Sigmoid colon (tissue), 7 donors: ENCODE results near the gene APLF. TPM values are rescaled to one million over a fixed set of nuclear protein-coding genes. Genes with fewer than 3 reads are reported as not detected.

Experiments used
- DNase-seq: peaks from one replicate; pipeline ENCODE4 v3.0.0-alpha.2; 2019
- H3K27ac ChIP-seq, 4 donors: fragments of 200-600 bp; sonication (generic); one replicate each; pipeline ENCODE4 v1.5.1; 2016 to 2019; ENCODE audit warnings: mild to moderate bottlenecking in 1 of 4
- H3K27me3 ChIP-seq, 3 donors: fragments of 200-600 bp; sonication (generic); one replicate each; pipeline ENCODE4 v1.5.1; 2019; ENCODE audit warnings: mild to moderate bottlenecking in 1 of 3
- H3K36me3 ChIP-seq, 4 donors: fragments of 200-600 bp; sonication (generic); one replicate each; pipeline ENCODE4 v1.5.1; 2016 to 2019
- H3K4me1 ChIP-seq, 4 donors: fragments of 200-600 bp; sonication (generic); one replicate each; pipeline ENCODE4 v1.5.1; 2017 to 2019
- H3K4me3 ChIP-seq, 4 donors: fragments of 200-600 bp; sonication (generic); one replicate each; pipeline ENCODE4 v1.5.1; 2017 to 2019; ENCODE audit warnings: mild to moderate bottlenecking in 2 of 4, moderate library complexity in 1 of 4
- H3K9me3 ChIP-seq, 4 donors: fragments of 200-600 bp in 3 of 4; sonication (generic) in 3 of 4; one replicate each; pipeline versions ENCODE4 v1.5.1 to v1.6.1; 2013 to 2019
- CTCF ChIP-seq, 4 experiments: fragments of 450-650 bp in 3 of 4; fragments of 200-600 bp in 1 of 4; IDR thresholded peaks; one replicate each; pipeline ENCODE4 v1.5.1; 2016 to 2019; ENCODE audit warnings: antibody characterized with exemption in 4 of 4, mild to moderate bottlenecking in 3 of 4, moderate library complexity in 2 of 4
- EP300 ChIP-seq, 4 donors: sonication (generic); formaldehyde crosslinking; IDR thresholded peaks; one replicate each; pipeline ENCODE4 v1.6.1; 2017; ENCODE audit warnings: antibody characterized with exemption in 4 of 4
- POLR2A ChIP-seq, 2 donors: fragments of 450-650 bp; IDR thresholded peaks; one replicate each; pipeline ENCODE4 v1.6.1; 2016; ENCODE audit warnings: antibody characterized with exemption in 2 of 2, mild to moderate bottlenecking in 2 of 2, moderate library complexity in 2 of 2
- POLR2AphosphoS5 ChIP-seq, 4 donors: sonication (generic); formaldehyde crosslinking; IDR thresholded peaks; one replicate each; pipeline ENCODE4 v1.6.1; 2017; ENCODE audit warnings: antibody characterized with exemption in 4 of 4
- WGBS, 2 donors: extraction: QIAGEN DNeasy Blood & Tissue Kit; methylation state at CpG; one replicate each; pipeline ENCODE4 v1.1.7; 2013; 5-methylcytosine and 5-hydroxymethylcytosine counted together
- intact Hi-C: fragments of 100-400 bp; cut with DNase I; formaldehyde crosslinking; loops from one replicate; pipeline ENCODE4 v1.15.1; 2023
- polyA plus RNA-seq, 3 donors: library from polyadenylated mRNA; stranded (reverse); fragments of 200-250 nt; gene quantifications; one replicate each; pipeline ENCODE4 v1.2.3, GENCODE V29; 2013
- total RNA-seq, 4 donors: library from RNA; depleted of rRNA; stranded (reverse); fragments of >200 nt; gene quantifications; one replicate each; pipeline ENCODE4 v1.1.0, GENCODE V29; 2016
- donor health status: healthy with polysubstance abuse.
- donor health status: Bipolar disorder and iron deficiency.
- donor health status: healthy.

APLF gene
- total and polyA plus RNA-seq, 7 donors: 0.23 to 21.7 (median 11.0) TPM

GRCh38 chr2:68491582-68491981 is 24.2 kb downstream of the APLF start:
- intact Hi-C loops: no loop called here
- H3K27ac ChIP-seq: no peak overlapping the region

GRCh38 chr2:68499133-68499532 is 31.7 kb downstream of the APLF start:
- Histone ChIP-seq H3K4me1 (no peaks in the 10 kb centered on the region), H3K36me3 (no peaks in the 10 kb centered on the region), H3K27ac (no peak overlapping the region), H3K27me3 (no peaks in the 10 kb centered on the region), H3K4me3 (no peak overlapping the region), H3K9me3 (no peaks in the 10 kb centered on the region)
- no peak for DNase-seq
- intact Hi-C loops: no loop called here
- TF ChIP-seq POLR2A (IDR thresholded peaks at IDR 0.05): no peak
- no peak for TF ChIP-seq POLR2AphosphoS5 (IDR thresholded peaks at IDR 0.05)
- no peak for TF ChIP-seq CTCF (IDR thresholded peaks at IDR 0.05)

More at GRCh38 chr2:68491582-68491981, 24.2 kb downstream of the APLF start:
- 89 to 97% methylated on average over 1 of the region's 1 CpG for WGBS, 2 donors
- Histone ChIP-seq H3K36me3 (no peaks in the 10 kb centered on the region), H3K27me3 (no peaks in the 10 kb centered on the region), H3K4me1 (peaks cover 0 to 5% (median 0%) of the 10 kb centered on the region in 4 donors), H3K9me3 (no peaks in the 10 kb centered on the region), H3K4me3 (no peak overlapping the region)
- TF ChIP-seq EP300 (IDR thresholded peaks at IDR 0.05) (no peak), POLR2A (IDR thresholded peaks at IDR 0.05) (no peak), CTCF (IDR thresholded peaks at IDR 0.05) (no peak), POLR2AphosphoS5 (IDR thresholded peaks at IDR 0.05) (no peak)
- DNase-seq: no peak

- Histone ChIP-seq H3K4me3 (no peak overlapping the region), H3K27ac (no peak overlapping the region), H3K4me1 (no peaks in the 10 kb centered on the region), H3K36me3 (no peaks in the 10 kb centered on the region), H3K27me3 (no peaks in the 10 kb centered on the region), H3K9me3 (no peaks in the 10 kb centered on the region)
- no peak for DNase-seq
- 94 to 97% methylated on average over 4 of the region's 4 CpGs for WGBS, 2 donors
- TF ChIP-seq POLR2AphosphoS5 (IDR thresholded peaks at IDR 0.05) (no peak), CTCF (IDR thresholded peaks at IDR 0.05) (no peak), EP300 (IDR thresholded peaks at IDR 0.05) (no peak), POLR2A (IDR thresholded peaks at IDR 0.05) (no peak)
- intact Hi-C loops: no loop called here
Observed at GRCh38 chr2:68500649-68501048, 33.3 kb downstream of the APLF start.

GRCh38 chr2:68501768-68502167 is 34.4 kb downstream of the APLF start:
- Histone ChIP-seq H3K4me3 (no peak overlapping the region), H3K9me3 (no peaks in the 10 kb centered on the region), H3K27me3 (no peaks in the 10 kb centered on the region), H3K27ac (no peak overlapping the region), H3K4me1 (no peaks in the 10 kb centered on the region), H3K36me3 (no peaks in the 10 kb centered on the region)
- 91% methylated on average over 5 of the region's 5 CpGs for WGBS, 2 donors
- intact Hi-C loops: no loop called here
- TF ChIP-seq CTCF (IDR thresholded peaks at IDR 0.05) (no peak), EP300 (IDR thresholded peaks at IDR 0.05) (no peak), POLR2AphosphoS5 (IDR thresholded peaks at IDR 0.05) (no peak), POLR2A (IDR thresholded peaks at IDR 0.05) (no peak)
- no peak for DNase-seq

- Histone ChIP-seq H3K36me3 (no peaks in the 10 kb centered on the region), H3K4me3 (no peak overlapping the region), H3K9me3 (no peaks in the 10 kb centered on the region), H3K4me1 (no peaks in the 10 kb centered on the region), H3K27me3 (no peaks in the 10 kb centered on the region), H3K27ac (no peak overlapping the region)
- TF ChIP-seq EP300 (IDR thresholded peaks at IDR 0.05) (no peak), CTCF (IDR thresholded peaks at IDR 0.05) (no peak), POLR2A (IDR thresholded peaks at IDR 0.05) (no peak), POLR2AphosphoS5 (IDR thresholded peaks at IDR 0.05) (no peak)
- DNase-seq: no peak
- intact Hi-C loops: no loop called here
- 48 to 79% methylated on average over 2 of the region's 2 CpGs for WGBS, 2 donors
Observed at GRCh38 chr2:68505603-68506159, 38.3 kb downstream of the APLF start.
